Brain pericyte (primary cell): ENCODE measurements around the gene SRGAP3.

Experiments used
- DNase-seq: peaks from one replicate; pipeline ENCODE4 v3.0.0-alpha.2; 2012; ENCODE audit warnings: low read depth, low spot score

SRGAP3 gene

GRCh38 chr3:8988384-8988655 is 261.1 kb downstream of the SRGAP3 start:
- no peak for DNase-seq

DNA sequence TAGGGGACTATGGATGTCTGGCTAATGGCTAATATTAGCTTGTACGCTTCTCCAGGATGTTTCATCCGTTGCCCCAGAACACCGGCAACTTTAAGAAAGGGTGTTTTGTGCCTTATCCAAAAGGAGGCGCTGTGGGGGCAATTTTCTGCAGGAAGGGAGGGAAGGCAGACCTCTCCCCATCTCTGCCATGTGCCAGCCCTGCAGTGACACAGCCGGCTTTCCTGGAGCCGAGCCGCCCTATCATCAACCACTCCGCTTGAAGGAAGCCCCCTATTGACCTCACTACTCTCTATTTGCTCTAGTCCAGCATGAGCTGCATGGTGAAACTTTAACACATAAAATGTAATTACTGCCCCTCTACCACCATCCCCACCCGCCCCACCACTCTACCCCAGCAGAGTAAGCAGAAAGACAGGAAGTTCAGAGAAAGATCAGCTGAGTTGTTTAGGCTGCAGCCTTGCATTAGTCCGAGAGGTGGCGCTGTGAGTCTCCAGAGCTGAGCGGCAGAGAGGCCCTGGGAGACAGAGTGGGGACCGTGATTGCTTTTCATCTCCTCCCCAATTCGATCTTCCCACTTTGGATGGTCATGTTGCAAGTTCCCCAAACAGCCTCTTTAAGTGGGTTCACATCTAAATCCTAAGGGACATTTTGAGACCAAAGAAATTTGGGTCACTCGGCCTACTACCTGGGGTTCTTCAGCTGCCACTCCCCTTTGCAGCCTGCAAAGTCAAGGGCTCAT is 261.6 kb downstream of the SRGAP3 start:
- no peak for DNase-seq

- no peak for DNase-seq
Measured at GRCh38 chr3:8987226-8987625, 262.2 kb downstream of the SRGAP3 start.

DNA sequence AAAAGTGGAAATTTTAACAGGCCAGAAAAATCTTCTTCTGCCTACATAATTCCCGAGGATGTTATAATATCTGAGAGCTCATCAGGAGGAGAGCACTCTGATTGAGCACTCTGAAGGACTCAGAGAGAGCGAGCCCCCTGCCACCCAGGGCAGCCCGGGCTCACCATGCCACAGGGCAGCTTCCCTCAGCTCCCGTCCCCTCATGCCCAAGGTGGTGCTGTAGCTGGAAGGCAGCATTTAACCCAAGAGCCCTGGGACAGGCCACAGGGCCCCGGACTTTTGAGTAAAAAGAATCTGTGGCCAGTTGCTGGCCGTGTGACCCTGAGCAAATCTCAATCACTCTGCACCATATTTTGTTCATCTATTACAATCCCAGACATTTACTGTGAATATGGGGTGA is 262.7 kb downstream of the SRGAP3 start:
- DNase-seq = no peak

DNA sequence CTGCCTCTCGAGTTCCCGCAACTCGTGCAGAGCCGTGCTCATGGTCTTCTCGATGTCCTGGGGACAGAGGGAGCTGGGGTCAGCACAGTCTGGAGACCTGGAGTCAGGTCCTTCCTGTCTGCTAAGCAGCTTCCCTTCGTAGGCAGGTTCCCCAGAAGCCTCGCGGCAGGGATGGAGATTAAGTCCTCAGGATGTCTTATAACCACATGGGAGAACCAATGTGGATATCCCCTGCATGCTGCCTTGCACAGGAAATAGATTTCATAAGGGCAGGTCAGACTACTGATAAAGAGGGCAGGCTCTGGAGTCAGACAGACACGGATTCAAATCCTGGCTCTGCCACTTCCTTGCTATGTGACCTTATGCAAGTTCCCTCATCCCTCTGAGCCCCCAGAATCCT is 263.6 kb downstream of the SRGAP3 start:
- no peak for DNase-seq

DNA sequence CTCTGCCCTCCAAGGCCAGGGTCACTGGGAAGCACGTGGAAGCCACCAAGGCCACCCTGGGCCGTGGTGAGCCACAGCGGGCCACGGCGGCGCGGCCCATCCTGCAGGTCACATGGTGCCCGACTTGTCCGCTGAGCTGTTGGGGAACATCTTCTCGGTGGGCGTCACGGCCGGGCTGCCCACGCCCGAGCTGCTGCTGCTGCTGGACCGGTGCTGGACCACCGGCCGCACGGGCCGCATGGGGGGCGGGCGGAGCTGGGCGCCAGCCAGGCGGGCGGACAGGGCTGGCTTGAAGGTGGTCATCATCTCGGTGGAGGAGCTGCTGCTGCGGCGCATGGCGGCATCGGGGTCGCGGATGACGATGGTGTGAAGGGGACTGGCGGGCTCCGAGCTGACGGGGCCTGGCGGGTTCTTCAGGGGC is 264.0 kb downstream of the SRGAP3 start:
- DNase-seq = no peak

- DNase-seq = no peak
Measured at GRCh38 chr3:8984526-8984925, 264.9 kb downstream of the SRGAP3 start.

GRCh38 chr3:8984081-8984480 is 265.4 kb downstream of the SRGAP3 start:
- no peak for DNase-seq

DNA sequence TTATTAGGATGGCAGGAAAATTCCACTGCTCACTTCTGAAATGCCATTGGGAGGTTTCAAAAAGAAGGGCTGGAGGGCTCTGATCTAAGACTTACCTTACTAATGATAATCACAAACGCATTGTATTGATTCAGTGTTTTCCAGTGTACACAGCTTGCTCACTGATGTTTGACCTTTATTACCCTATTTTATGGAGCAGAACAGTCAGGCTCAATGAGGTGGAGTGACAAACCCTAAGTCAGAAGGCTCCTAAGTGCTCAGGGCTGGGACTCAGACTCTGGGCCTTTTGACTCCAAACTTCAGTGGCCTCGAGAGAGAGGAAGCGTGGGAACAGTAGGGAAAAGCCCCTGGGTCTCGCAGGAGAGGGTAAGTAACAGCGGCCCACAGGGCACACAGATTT is 265.9 kb downstream of the SRGAP3 start:
- no peak for DNase-seq

DNA sequence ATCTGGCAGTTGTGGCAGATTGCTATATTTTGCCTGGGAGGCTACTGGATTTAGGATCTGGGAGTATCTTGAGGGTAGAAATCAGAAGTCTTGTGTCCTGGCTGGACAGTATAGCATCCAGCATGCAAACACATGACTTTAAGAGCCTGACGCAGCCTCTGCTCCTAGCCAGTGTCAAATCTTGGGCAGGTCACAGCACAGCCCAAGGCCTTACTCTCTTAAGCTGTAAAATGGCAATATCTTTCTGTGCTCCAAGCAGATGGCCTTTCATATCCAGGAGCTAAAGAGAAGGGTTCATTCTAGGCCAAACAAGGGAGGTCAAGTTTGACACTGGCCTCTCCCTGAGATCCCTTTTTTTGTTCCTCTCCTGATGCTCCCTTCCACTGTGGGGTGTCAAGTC is 266.4 kb downstream of the SRGAP3 start:
- no peak for DNase-seq

- DNase-seq = no peak
Measured at GRCh38 chr3:8982509-8982908, 266.9 kb downstream of the SRGAP3 start.

DNA sequence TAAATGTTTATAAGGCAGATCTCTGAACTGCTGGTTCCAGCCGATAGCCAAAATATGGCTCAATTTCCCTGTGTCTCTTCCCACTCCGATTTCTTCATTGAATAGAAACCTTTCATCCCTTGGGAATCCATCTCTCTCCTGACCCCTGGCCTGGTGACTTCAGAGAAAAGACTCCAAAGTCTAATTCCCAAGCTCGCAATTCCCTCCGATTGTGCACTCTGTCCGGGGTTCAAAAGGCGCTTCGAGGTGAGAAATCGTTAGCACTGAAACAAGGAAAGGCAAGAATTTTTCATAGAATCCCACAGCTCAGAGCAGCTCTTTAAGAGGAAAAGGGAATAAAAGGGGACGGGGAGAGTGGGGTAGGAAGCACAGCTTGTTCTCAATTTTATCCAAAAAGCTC is 267.7 kb downstream of the SRGAP3 start:
- no peak for DNase-seq

DNA sequence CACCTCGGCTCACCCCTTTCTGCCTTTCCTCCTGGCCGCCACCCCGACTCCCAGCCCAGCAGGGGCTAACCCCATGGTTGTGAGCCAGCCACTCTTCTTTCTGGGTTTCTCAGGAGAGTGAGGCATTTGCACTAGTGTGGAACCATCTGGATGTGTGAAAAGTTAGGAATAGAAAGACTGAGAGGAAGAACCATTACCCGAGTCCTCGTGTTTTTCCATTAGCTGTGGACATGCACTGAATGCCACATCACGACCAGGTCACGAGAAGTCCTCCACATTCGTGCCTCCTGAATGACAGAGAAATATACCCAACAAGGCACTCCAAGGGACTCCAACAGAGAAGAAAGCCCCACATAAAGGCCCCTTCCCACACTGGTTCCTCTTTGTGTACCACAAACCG is 268.1 kb downstream of the SRGAP3 start:
- no peak for DNase-seq

- no peak for DNase-seq
Measured at GRCh38 chr3:8980756-8981257, 268.6 kb downstream of the SRGAP3 start.

DNA sequence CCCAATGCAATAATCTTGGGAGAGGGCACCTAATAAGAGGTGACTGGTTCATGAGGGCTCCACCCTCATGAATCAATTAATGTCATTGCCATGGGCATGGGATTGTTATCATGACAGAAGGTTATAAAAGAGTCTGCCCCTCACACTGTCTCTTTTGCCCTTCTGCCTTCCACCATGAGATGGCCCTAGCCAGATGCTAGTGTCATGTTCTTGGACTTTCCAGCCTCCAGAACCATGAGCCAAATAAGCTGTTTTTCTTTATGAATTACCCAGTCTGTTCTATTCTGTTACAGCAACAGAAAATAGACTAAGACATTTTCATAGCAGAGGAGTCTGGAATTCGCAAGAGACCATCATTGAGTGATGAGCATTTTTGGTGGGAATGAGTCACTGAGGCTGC is 270.2 kb downstream of the SRGAP3 start:
- DNase-seq = no peak

- no peak for DNase-seq
Measured at GRCh38 chr3:8978551-8978950, 270.9 kb downstream of the SRGAP3 start.

GRCh38 chr3:8976540-8977182 is 272.8 kb downstream of the SRGAP3 start:
- DNase-seq = no peak

DNA sequence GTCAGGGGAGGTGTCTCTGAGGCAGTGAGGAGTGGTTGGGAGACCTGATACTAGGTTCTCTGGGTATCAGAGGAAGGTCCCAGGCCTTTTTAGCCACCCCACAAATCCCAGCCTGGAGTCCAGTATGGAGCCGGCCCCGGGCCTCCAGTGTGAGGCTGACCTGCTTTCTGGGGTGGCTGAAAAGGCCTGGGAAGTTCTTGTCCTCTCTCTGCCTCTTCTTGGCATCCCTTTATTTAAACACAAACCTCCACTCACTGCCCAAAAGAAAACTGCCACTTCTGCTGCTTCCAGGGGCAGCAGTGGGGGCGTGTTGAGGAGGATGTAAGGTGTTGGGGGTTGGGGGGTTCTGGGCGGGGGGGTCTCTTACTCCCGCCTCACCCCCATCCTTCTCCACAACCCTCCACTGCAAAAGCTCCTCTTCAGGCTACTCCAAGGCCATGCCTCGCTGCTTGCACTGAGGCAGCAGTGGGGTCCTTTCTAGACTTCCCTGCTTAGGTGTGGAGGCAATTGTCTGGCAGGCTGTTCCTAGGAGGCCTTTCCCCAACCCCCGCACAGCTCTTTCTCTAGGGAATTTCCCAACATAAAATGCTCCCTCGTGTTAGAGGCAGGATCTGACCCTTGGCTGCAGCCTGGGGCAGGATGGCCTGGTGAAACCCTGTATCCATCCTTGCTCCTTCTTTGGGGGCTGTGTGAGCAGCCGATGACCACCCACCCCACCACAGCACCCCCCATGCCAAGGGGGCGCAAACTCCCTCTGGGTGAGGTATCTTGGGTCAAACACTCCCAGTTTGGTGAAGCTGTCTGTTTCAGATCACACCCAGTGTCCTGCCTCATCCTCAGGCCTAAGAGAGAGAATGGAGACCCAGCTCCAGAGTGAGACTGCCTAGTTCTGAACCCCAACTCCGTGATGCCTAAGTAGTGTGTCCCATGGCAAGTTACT is 274.1 kb downstream of the SRGAP3 start:
- DNase-seq = no peak

DNA sequence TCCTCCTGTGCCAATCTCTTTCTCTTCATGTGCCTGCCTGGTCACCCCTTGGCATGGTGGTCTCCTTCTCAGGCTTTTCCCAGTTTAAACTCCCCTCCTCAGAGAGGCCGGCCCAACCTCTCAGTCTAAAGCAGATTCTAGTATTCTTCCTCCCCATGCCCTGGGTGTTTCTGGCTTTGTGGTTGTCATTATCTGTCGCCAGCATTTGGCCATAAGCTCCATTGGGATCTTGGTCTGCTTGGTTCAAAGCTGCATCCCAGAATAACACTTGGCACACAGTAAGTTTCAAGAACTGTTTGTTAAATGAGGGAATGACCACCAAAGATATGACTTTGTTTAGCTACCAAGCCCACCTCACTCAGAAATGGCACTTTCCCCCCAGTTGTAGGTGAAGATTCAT is 275.0 kb downstream of the SRGAP3 start:
- DNase-seq = no peak

DNA sequence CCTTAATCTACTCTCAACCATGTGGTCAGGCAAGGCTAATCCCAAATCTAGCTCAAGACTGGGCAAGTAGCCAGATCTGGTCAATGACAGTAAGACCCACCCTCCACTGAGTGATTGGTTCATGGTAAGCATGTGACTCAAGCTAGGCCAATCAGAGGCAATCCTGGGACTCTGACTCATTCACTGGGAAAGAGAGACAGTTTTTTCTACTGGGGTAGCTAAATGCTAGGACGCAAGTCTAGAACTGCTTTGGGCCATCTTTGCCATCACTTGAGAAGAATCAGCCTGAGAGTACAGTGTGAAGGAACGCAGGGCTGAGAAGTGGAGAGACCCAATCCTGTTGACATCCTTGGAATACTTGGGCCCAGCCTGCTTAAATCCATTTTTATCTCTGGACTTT is 276.8 kb downstream of the SRGAP3 start:
- no peak for DNase-seq

GRCh38 chr3:8970971-8971589 is 278.4 kb downstream of the SRGAP3 start:
- no peak for DNase-seq

DNA sequence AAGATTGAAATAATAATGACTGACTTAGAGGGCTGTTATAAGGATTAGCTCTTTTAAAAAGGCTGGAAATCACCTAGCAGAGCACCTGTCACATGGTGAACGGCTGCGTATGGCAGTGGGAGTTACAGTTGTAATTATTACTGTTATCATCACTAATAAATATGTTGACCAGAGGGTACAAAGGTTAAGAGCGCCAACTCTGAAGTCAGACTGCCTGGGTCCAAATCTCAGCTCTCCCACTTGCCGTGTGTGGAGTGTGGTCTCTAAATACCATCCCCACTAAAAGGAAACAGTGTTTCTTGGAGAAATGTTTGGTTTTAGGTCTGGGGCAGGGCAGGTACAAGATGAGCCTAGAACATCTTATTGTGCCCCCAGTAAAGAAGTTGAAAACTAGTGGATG is 280.2 kb downstream of the SRGAP3 start:
- DNase-seq = no peak
